Psoas muscle (tissue), 8 donors: Measurements from ENCODE around the gene CCNC. TPM values are rescaled to one million over a fixed set of nuclear protein-coding genes. Genes with fewer than 3 reads are reported as not detected.

ENCODE experiments used
- ATAC-seq, 4 donors: fragments of 200-7000 bp; cut with Tn5 transposase; one replicate each; pipeline ENCODE4 v1.9.1; 2020; ENCODE audit warnings: moderate library complexity in 3 of 4, mild to moderate bottlenecking in 2 of 4
- DNase-seq, 2 donors: peaks; one replicate each; pipeline ENCODE4 v3.0.0-alpha.2; 2020
- H3K27ac ChIP-seq: fragments of 200-600 bp; one replicate; pipeline ENCODE4 v1.8.0; 2022
- H3K27me3 ChIP-seq, 3 donors: fragments of 200-600 bp in 1 of 3; one replicate each; pipeline versions ENCODE4 v1.6.1 to v1.8.0; 2013 to 2022; ENCODE audit warnings: low read length in 2 of 3, mild to moderate bottlenecking in 2 of 3, moderate library complexity in 1 of 3; ENCODE audit not compliant: insufficient read depth in 3 of 3
- H3K36me3 ChIP-seq, 2 donors: fragments of 200-600 bp in 1 of 2; one replicate each; pipeline versions ENCODE4 v1.6.1 to v1.8.0; 2013 to 2022; ENCODE audit warnings: low read depth in 1 of 2, mild to moderate bottlenecking in 1 of 2, moderate library complexity in 1 of 2; ENCODE audit not compliant: insufficient read depth in 1 of 2
- H3K4me1 ChIP-seq: fragments of 200-600 bp; one replicate; pipeline ENCODE4 v1.8.0; 2022
- H3K4me3 ChIP-seq: fragments of 200-600 bp; one replicate; pipeline ENCODE4 v1.8.0; 2022; ENCODE audit warnings: mild to moderate bottlenecking
- H3K9me3 ChIP-seq: fragments of 200-600 bp; one replicate; pipeline ENCODE4 v1.8.0; 2022
- whole genome bisulfite sequencing, 3 donors: extraction: QIAGEN DNeasy Blood & Tissue Kit; methylation state at CpG; one replicate each; pipeline versions ENCODE4 v1.1.6 to v1.1.7; 2013; 5-methylcytosine and 5-hydroxymethylcytosine counted together
- intact Hi-C, 2 donors: fragments of 100-400 bp; cut with DNase I; formaldehyde crosslinking; loops; one replicate each; pipeline versions ENCODE4 v1.11.0 to v1.14.2; 2022
- polyA plus RNA-seq, 3 donors: library from polyadenylated mRNA; stranded (reverse); fragments of 200-250 nt; gene quantifications; one replicate each; pipeline ENCODE4 v1.2.3, GENCODE V29; 2013
- total RNA-seq, 4 donors: library from RNA; stranded (reverse); fragmentation: NEBNext Ultra II Directional in 2 of 4; extraction: Animal tissue kit (Norgen Biotek cat#: 25700) in 2 of 4; gene quantifications; one replicate each; pipeline versions ENCODE4 v1.2.1 to v1.2.4, GENCODE V29; 2021 to 2023
- TF ChIP-seq, protein P1 (sequence below): fragments of 200-600 bp; IDR thresholded peaks from one replicate; pipeline ENCODE4 v1.8.0; 2022; ENCODE audit warnings: antibody characterized with exemption
- donor health status: healthy with polysubstance abuse.
- donor health status: DM: no; HTN: no; CAD: no; lungs with moderate emphysema.
- donor health status: Bipolar disorder and iron deficiency.
- donor health status: healthy.
- donor health status: DM: yes; HTN: yes; CAD: no.
- donor health status: DM: no; HTN: no; CAD: no.
- donor health status: DM: no; HTN: no; CAD: no.
- donor health status: DM: yes; HTN: yes; CAD: no.

Gene CCNC
- total and polyA plus RNA-seq, 7 donors = 12.4 to 24.5 (median 18.6) TPM

DNA sequence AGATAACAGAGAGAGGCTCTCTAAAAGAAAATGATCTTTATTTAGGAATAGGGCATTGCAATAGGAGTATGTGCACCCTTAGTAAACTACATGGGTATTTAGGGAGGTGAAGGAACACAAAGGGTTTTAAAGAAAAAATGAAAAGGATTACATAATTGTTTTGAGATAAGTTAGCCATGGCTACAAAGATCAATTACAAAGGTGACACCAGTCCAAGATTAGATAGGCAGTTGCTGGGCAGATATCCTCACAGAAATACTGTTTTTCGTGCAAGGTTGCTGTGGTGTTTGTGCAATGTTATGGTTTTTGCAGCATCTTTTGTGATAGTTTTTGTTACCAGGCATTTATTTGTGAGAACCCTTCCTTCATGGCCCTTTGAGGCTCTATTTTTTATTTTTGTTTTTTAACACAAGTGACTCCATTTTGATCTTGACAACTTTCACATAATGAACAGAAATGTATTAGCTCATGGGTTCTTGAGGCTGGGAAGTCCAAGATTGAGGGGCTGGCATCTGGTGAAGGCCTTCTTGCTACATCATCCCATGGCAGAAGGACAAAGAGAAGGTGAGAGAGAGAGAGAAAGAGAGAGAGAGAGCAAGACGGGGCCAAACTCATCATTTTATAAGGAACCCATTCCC, 5.6 kb upstream of the CCNC start:
- no peak for ATAC-seq
- Histone ChIP-seq H3K4me1 (no peaks in the 10 kb centered on the region), H3K27me3 (no peaks in the 10 kb centered on the region), H3K27ac (no peak overlapping the region), H3K9me3 (no peaks in the 10 kb centered on the region), H3K4me3 (no peak overlapping the region), H3K36me3 (no peaks in the 10 kb centered on the region)
- TF ChIP-seq, protein P1, sequence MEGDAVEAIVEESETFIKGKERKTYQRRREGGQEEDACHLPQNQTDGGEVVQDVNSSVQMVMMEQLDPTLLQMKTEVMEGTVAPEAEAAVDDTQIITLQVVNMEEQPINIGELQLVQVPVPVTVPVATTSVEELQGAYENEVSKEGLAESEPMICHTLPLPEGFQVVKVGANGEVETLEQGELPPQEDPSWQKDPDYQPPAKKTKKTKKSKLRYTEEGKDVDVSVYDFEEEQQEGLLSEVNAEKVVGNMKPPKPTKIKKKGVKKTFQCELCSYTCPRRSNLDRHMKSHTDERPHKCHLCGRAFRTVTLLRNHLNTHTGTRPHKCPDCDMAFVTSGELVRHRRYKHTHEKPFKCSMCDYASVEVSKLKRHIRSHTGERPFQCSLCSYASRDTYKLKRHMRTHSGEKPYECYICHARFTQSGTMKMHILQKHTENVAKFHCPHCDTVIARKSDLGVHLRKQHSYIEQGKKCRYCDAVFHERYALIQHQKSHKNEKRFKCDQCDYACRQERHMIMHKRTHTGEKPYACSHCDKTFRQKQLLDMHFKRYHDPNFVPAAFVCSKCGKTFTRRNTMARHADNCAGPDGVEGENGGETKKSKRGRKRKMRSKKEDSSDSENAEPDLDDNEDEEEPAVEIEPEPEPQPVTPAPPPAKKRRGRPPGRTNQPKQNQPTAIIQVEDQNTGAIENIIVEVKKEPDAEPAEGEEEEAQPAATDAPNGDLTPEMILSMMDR = no peak
- 79 to 89% (median 88%) methylated on average over 2 of the region's 2 CpGs for WGBS, 3 donors
- no peak for DNase-seq
- intact Hi-C loops = no loop called here

DNA sequence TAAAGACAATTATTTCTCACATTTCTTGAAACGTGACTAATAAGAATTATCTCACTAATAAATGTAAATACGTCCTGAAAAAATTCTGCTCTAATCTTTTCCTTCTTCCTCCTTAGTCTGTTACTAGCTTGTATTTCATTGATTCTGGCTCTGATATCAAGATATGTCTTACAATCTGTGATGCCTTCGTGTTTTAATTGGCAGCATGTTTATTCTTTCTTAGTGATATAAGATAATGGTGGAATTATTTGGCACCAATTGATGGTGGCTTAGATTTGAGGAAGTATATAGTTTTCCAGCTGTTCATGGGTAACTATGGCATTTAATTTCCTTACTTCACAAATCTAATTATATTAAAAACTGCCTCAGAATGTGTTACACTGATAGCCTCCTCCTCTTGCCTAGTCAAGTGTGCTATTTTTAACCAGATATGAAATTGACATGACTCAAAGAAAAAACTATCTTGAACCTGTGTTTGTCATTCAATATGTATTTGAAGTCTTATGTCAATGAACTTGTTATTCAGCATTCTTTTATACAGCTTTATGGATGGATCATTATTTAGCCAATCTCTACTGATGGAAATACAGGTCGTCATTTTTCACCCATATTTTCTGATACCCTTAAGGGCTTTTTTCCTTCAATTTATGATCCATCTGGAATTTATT, 5.3 kb downstream of the CCNC start:
- H3K27ac ChIP-seq = peak overlapping the region; percentile 61
- intact Hi-C loops = no loop called here
- H3K9me3 ChIP-seq = no peaks in the 10 kb centered on the region
- no peak overlapping the region for H3K4me3 ChIP-seq
- no peak for DNase-seq
- H3K36me3 ChIP-seq = peaks cover 4 to 27% of the 10 kb centered on the region in 2 donors
- H3K27me3 ChIP-seq = no peaks in the 10 kb centered on the region
- TF ChIP-seq, protein P1 = no peak
- peaks cover 38% of the 10 kb centered on the region for H3K4me1 ChIP-seq
- ATAC-seq = peak; percentile 65 to 85 (median 74)
- 46 to 70% (median 54%) methylated on average over 4 of the region's 4 CpGs for WGBS, 3 donors

DNA sequence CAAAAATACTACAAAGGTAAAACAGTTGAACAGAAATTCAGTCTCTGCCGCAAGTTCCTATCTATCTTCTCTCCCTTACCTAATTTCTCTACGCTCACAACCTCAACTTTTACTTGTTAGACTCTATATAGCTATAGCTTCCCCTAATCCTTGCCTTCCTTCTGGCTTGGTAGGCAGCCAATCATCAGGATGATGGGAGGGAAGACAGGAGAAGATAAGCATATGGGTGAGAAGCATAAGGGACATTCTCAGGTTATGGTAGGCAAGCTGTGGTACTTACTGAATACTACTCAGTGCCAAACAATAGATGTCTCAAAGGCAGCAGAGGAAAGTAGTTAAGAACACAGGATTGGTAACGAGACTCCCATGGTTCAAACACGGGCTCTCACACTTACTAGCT, 7.8 kb downstream of the CCNC start:
- ATAC-seq = no peak
- Histone ChIP-seq H3K4me1 (peaks cover 21% of the 10 kb centered on the region), H3K4me3 (no peak overlapping the region), H3K9me3 (no peaks in the 10 kb centered on the region), H3K36me3 (peaks cover 4 to 50% of the 10 kb centered on the region in 2 donors), H3K27ac (no peak overlapping the region), H3K27me3 (no peaks in the 10 kb centered on the region)
- TF ChIP-seq, protein P1 = no peak
- intact Hi-C loops = no loop called here
- 96 to 98% (median 97%) methylated on average over 4 of the region's 4 CpGs for WGBS, 3 donors
- DNase-seq = no peak

DNA sequence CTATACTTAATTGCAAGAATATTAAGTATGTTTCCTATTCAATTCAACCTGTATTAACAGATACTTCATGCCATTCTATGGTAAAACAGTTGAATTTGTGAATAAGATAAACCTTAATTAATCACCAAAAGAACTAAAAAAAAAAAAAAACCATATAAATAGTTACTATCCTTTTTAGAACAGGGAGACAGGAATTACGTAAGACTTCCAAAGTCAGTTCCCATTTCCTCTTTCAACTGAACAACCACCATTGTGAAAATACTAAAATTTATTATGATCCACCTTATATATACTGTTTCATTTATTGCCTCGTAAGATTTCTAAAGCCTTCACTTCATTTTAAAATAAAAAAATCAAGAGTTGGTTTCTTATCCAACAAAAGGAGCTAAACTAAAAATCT, 9.4 kb downstream of the CCNC start:
- Histone ChIP-seq H3K27ac (no peak overlapping the region), H3K27me3 (no peaks in the 10 kb centered on the region), H3K4me3 (no peak overlapping the region), H3K36me3 (peaks cover 4 to 66% of the 10 kb centered on the region in 2 donors), H3K4me1 (peaks cover 14% of the 10 kb centered on the region), H3K9me3 (no peaks in the 10 kb centered on the region)
- 91 to 94% (median 92%) methylated on average over 2 of the region's 2 CpGs for WGBS, 3 donors
- TF ChIP-seq, protein P1 = no peak
- DNase-seq (no peak), ATAC-seq (no peak)
- intact Hi-C loops = loop anchor here in 1 of 2 donors (10.0 kb wide), 1 partner anchor 154 kb away; no protein-coding TSS in a partner anchor
